OCI-LY7 (cell line): Measurements from ENCODE around the gene EEPD1.

Source experiments
- CTCF ChIP-seq: fragments of 200-600 bp; sonication (generic); conservative IDR thresholded peaks from 2 replicates; pipeline ENCODE4 v1.5.1; 2014; ENCODE audit warnings: mild to moderate bottlenecking, antibody characterized with exemption, low read length, moderate library complexity, mixed read lengths
- EZH2phosphoT487 ChIP-seq: fragments of 200-600 bp; sonication (generic); IDR thresholded peaks from 2 replicates; pipeline ENCODE4 v1.6.1; 2018; ENCODE audit warnings: low read depth, borderline replicate concordance, mild to moderate bottlenecking, mixed run types, antibody characterized with exemption, low read length, moderate library complexity, mixed read lengths

GRCh38 chr7:36109013-36109627 is 43.9 kb upstream of the EEPD1 start:
- TF ChIP-seq CTCF = no peak
- no peak for TF ChIP-seq EZH2phosphoT487
